GM18526 (cell line): ENCODE data around the gene TMEM200A.

Source experiments
- POLR2A ChIP-seq: IDR thresholded peaks from 3 replicates; pipeline ENCODE4 v1.6.1; 2011; ENCODE audit not compliant: insufficient read length; ENCODE audit errors: extremely low read depth

The TMEM200A gene

GRCh38 chr6:130369831-130370230 lies 4.0 kb downstream of the TMEM200A start:
- TF ChIP-seq POLR2A = no peak

- TF ChIP-seq POLR2A = no peak
These were observed 6.2 kb downstream of the TMEM200A start for GRCh38 chr6:130371921-130372420.

- TF ChIP-seq POLR2A = no peak
These were observed 7.0 kb downstream of the TMEM200A start for GRCh38 chr6:130372786-130373185.

- no peak for TF ChIP-seq POLR2A
These were observed 8.2 kb downstream of the TMEM200A start for GRCh38 chr6:130373992-130374391.

- no peak for TF ChIP-seq POLR2A
These were observed 11.1 kb downstream of the TMEM200A start for GRCh38 chr6:130376936-130377335.

- no peak for TF ChIP-seq POLR2A
These were observed 11.6 kb downstream of the TMEM200A start for GRCh38 chr6:130377371-130377770.

- no peak for TF ChIP-seq POLR2A
These were observed 12.1 kb downstream of the TMEM200A start for GRCh38 chr6:130377915-130378314.

GRCh38 chr6:130379223-130379622 lies 13.4 kb downstream of the TMEM200A start:
- no peak for TF ChIP-seq POLR2A

- no peak for TF ChIP-seq POLR2A
These were observed 15.2 kb downstream of the TMEM200A start for GRCh38 chr6:130381012-130381411.

- no peak for TF ChIP-seq POLR2A
These were observed 15.9 kb downstream of the TMEM200A start for GRCh38 chr6:130381459-130382380.

- TF ChIP-seq POLR2A = no peak
These were observed 17.2 kb downstream of the TMEM200A start for GRCh38 chr6:130382872-130383490.

GRCh38 chr6:130385064-130385695 lies 19.4 kb downstream of the TMEM200A start:
- TF ChIP-seq POLR2A = no peak

- no peak for TF ChIP-seq POLR2A
These were observed 23.3 kb downstream of the TMEM200A start for GRCh38 chr6:130389142-130389541.

GRCh38 chr6:130390890-130391289 lies 25.1 kb downstream of the TMEM200A start:
- TF ChIP-seq POLR2A = no peak

- TF ChIP-seq POLR2A = no peak
These were observed 27.5 kb downstream of the TMEM200A start for GRCh38 chr6:130393306-130393705.

GRCh38 chr6:130394246-130394645 lies 28.4 kb downstream of the TMEM200A start:
- no peak for TF ChIP-seq POLR2A
